H1 (cell line): ENCODE measurements around the gene A3GALT2. TPM values are rescaled to one million over a fixed set of nuclear protein-coding genes. Genes with fewer than 3 reads are reported as not detected.

Experiments
- CTCF ChIA-PET: fragments of 300-600 bp; sonication (Branson Sonifier 250); formaldehyde crosslinking; loops from one replicate; lab custom pipeline; 2021; ENCODE audit not compliant: partially characterized antibody; lab: Charles Lee
- POLR2A ChIA-PET: fragments of 300-600 bp; sonication (Branson Sonifier 250); formaldehyde crosslinking; loops from one replicate; lab custom pipeline; 2021; ENCODE audit warnings: inconsistent platforms; ENCODE audit not compliant: partially characterized antibody; lab: Charles Lee
- DNase-seq, 2 experiments: peaks; one replicate each; pipeline versions ENCODE4 v3.0.0 to v3.0.0-alpha.2; 2010 to 2022; ENCODE audit warnings: low spot score in 2 of 2, low read depth in 1 of 2, mixed read lengths in 1 of 2
- FAIRE-seq: peaks from 2 replicates; lab custom pipeline; 2011; peaks lifted over from hg19 to GRCh38; lab: Jason Lieb, UNC
- H2AFZ ChIP-seq: 2 replicates; pipeline ENCODE4 v1.8.1; 2012; ENCODE audit warnings: low read length, inconsistent platforms
- H2AK5ac ChIP-seq: 2 replicates; pipeline ENCODE4 v1.6.1; 2013; ENCODE audit warnings: low read depth, low read length
- H2BK120ac ChIP-seq: replicated peaks from 2 replicates; pipeline ENCODE3; 2013; ENCODE audit warnings: low read depth, low read length, inconsistent platforms
- H2BK12ac ChIP-seq: 2 replicates; pipeline ENCODE4 v1.6.1; 2013; ENCODE audit warnings: low read depth, low read length
- H2BK15ac ChIP-seq: 2 replicates; pipeline ENCODE4 v1.6.1; 2013; ENCODE audit warnings: low read length
- H2BK20ac ChIP-seq: 2 replicates; pipeline ENCODE4 v1.6.1; 2013; ENCODE audit warnings: low read length
- H2BK5ac ChIP-seq: 2 replicates; pipeline ENCODE4 v1.6.1; 2013; ENCODE audit warnings: low read depth, low read length
- H3K14ac ChIP-seq: 2 replicates; pipeline ENCODE4 v1.6.1; 2013; ENCODE audit warnings: inconsistent platforms; ENCODE audit not compliant: insufficient read length
- H3K18ac ChIP-seq: 2 replicates; pipeline ENCODE4 v1.6.1; 2013; ENCODE audit warnings: low read length; ENCODE audit errors: extremely low read depth
- H3K23ac ChIP-seq: 2 replicates; pipeline ENCODE4 v1.6.1; 2013; ENCODE audit warnings: inconsistent platforms; ENCODE audit not compliant: insufficient read length
- H3K23me2 ChIP-seq: 2 replicates; pipeline ENCODE4 v1.6.1; 2013; ENCODE audit warnings: low read depth, low read length
- H3K27ac ChIP-seq: 2 replicates; pipeline ENCODE4 v1.6.1; 2011; ENCODE audit warnings: low read depth, low read length, inconsistent platforms
- H3K27me3 ChIP-seq, 4 experiments: replicated peaks in 1 of 4; 1 replicate in 1 of 4; 2 replicates in 3 of 4; pipeline versions ENCODE4 v1.6.1 to v1.8.1; 2011 to 2013; ENCODE audit warnings: low read length in 3 of 4, mild to moderate bottlenecking in 3 of 4, inconsistent platforms in 2 of 4, mixed read lengths in 2 of 4, moderate library complexity in 1 of 4; ENCODE audit not compliant: control insufficient read depth in 3 of 4, insufficient read depth in 3 of 4; ENCODE audit errors: extremely low read depth in 1 of 4
- H3K36me3 ChIP-seq, 4 experiments: 2 replicates each; pipeline versions ENCODE4 v1.6.1 to v1.8.1; 2011 to 2013; ENCODE audit warnings: mild to moderate bottlenecking in 4 of 4, low read length in 3 of 4, moderate library complexity in 2 of 4, control low read depth in 1 of 4, inconsistent platforms in 1 of 4; ENCODE audit not compliant: insufficient read depth in 4 of 4, control insufficient read depth in 2 of 4
- H3K4ac ChIP-seq: replicated peaks from 2 replicates; pipeline ENCODE3; 2013; ENCODE audit warnings: low read length, low read depth, mixed read lengths, inconsistent platforms; ENCODE audit not compliant: insufficient read length
- H3K4me1 ChIP-seq, 4 experiments: replicated peaks in 1 of 4; 1 replicate in 1 of 4; 2 replicates in 3 of 4; pipeline versions ENCODE4 v1.6.1 to v1.8.1; 2011 to 2013; ENCODE audit warnings: low read length in 3 of 4, inconsistent platforms in 2 of 4, mixed read lengths in 1 of 4; ENCODE audit not compliant: insufficient read depth in 4 of 4, control insufficient read depth in 3 of 4
- H3K4me2 ChIP-seq, 2 experiments: 2 replicates each; pipeline versions ENCODE4 v1.6.1 to v1.8.1; 2011 to 2013; ENCODE audit warnings: low read depth in 2 of 2, low read length in 2 of 2, control low read depth in 1 of 2, inconsistent platforms in 1 of 2, mild to moderate bottlenecking in 1 of 2; ENCODE audit not compliant: insufficient read depth in 1 of 2
- H3K4me3 ChIP-seq, 4 experiments: fragments of 200-600, 300-600 bp in 1 of 4; sonication (generic), shearing (Covaris generic), sonication (Bioruptor Twin) in 1 of 4; 2 replicates each; pipeline versions ENCODE4 v1.5.1 to v1.8.1; 2011 to 2016; ENCODE audit warnings: low read length in 4 of 4, low read depth in 3 of 4, control low read depth in 2 of 4, inconsistent platforms in 2 of 4, mild to moderate bottlenecking in 2 of 4, mixed read lengths in 1 of 4, moderate library complexity in 1 of 4; ENCODE audit not compliant: insufficient read depth in 2 of 4; ENCODE audit errors: extremely low read depth in 1 of 4
- H3K56ac ChIP-seq: replicated peaks from 2 replicates; pipeline ENCODE3; 2013; ENCODE audit warnings: low read depth, mild to moderate bottlenecking, mixed read lengths, low read length, inconsistent platforms; ENCODE audit not compliant: insufficient read length
- H3K79me1 ChIP-seq: 2 replicates; pipeline ENCODE4 v1.6.1; 2013; ENCODE audit warnings: low read depth, low read length, control low read depth
- H3K79me2 ChIP-seq, 2 experiments: 2 replicates each; pipeline versions ENCODE4 v1.6.1 to v1.8.1; 2012 to 2013; ENCODE audit warnings: low read length in 2 of 2, mild to moderate bottlenecking in 2 of 2, inconsistent platforms in 1 of 2; ENCODE audit not compliant: insufficient read depth in 2 of 2, control insufficient read depth in 1 of 2
- H3K9ac ChIP-seq, 4 experiments: replicated peaks in 1 of 4; 1 replicate in 1 of 4; 2 replicates in 3 of 4; pipeline versions ENCODE4 v1.6.1 to v1.8.1; 2011 to 2013; ENCODE audit warnings: low read depth in 3 of 4, low read length in 3 of 4, control low read depth in 2 of 4, mild to moderate bottlenecking in 2 of 4, moderate library complexity in 2 of 4, inconsistent platforms in 1 of 4; ENCODE audit errors: extremely low read depth in 1 of 4
- H3K9me3 ChIP-seq, 2 experiments: 2 replicates each; pipeline versions ENCODE4 v1.6.1 to v1.8.1; 2012 to 2013; ENCODE audit warnings: mild to moderate bottlenecking in 2 of 2, moderate library complexity in 2 of 2, control low read depth in 1 of 2, inconsistent platforms in 1 of 2, low read depth in 1 of 2, low read length in 1 of 2, mixed read lengths in 1 of 2; ENCODE audit not compliant: insufficient read depth in 2 of 2
- H4K20me1 ChIP-seq, 2 experiments: replicated peaks in 1 of 2; 2 replicates each; pipeline versions ENCODE3 to v1.8.1; 2011 to 2013; ENCODE audit warnings: inconsistent platforms in 2 of 2, low read length in 2 of 2, mild to moderate bottlenecking in 1 of 2; ENCODE audit not compliant: insufficient read depth in 2 of 2, control insufficient read depth in 1 of 2
- H4K5ac ChIP-seq: 2 replicates; pipeline ENCODE4 v1.6.1; 2013; ENCODE audit warnings: low read length, low read depth, mixed read lengths, inconsistent platforms; ENCODE audit not compliant: insufficient read length
- H4K8ac ChIP-seq: 2 replicates; pipeline ENCODE4 v1.8.0; 2013; ENCODE audit warnings: mild to moderate bottlenecking, moderate library complexity, low read length, inconsistent platforms; ENCODE audit not compliant: insufficient read depth; ENCODE audit errors: extremely low read depth
- H4K91ac ChIP-seq: replicated peaks from 2 replicates; pipeline ENCODE3; 2013; ENCODE audit warnings: low read length, mixed read lengths, inconsistent platforms; ENCODE audit not compliant: insufficient read length
- ASH2L ChIP-seq: fragments of 200-600, 300-600 bp; sonication (generic); IDR thresholded peaks from one replicate; pipeline ENCODE4 v1.7.1; 2017; ENCODE audit warnings: low read length
- BCL11A ChIP-seq, 2 experiments: IDR thresholded peaks; one replicate each; pipeline ENCODE4 v1.6.1; 2011; ENCODE audit warnings: low read depth in 2 of 2, low read length in 2 of 2, mild to moderate bottlenecking in 2 of 2
- BRCA1 ChIP-seq: IDR thresholded peaks from 2 replicates; pipeline ENCODE4 v1.6.1; 2012; ENCODE audit warnings: low read depth, low read length, improper control_type of control experiment
- CBX5 ChIP-seq: fragments of 300-800, 300-1000 bp; sonication (generic); IDR thresholded peaks from 2 replicates; pipeline ENCODE4 v1.7.1; 2016; ENCODE audit warnings: antibody characterized with exemption, low read length, low read depth
- CEBPB ChIP-seq: IDR thresholded peaks from 2 replicates; pipeline ENCODE4 v1.6.1; 2012; ENCODE audit warnings: low read depth, low read length
- EGR1 ChIP-seq: IDR thresholded peaks from 2 replicates; pipeline ENCODE4 v1.6.1; 2011; ENCODE audit warnings: low read depth, low read length, borderline replicate concordance
- EP300 ChIP-seq, 2 experiments: IDR thresholded peaks; 1 replicate in 1 of 2; 2 replicates in 1 of 2; pipeline ENCODE4 v1.6.1; 2011 to 2012; ENCODE audit warnings: low read depth in 2 of 2, low read length in 2 of 2, mild to moderate bottlenecking in 2 of 2, borderline replicate concordance in 1 of 2, inconsistent platforms in 1 of 2, moderate library complexity in 1 of 2
- HDAC6 ChIP-seq: IDR thresholded peaks from one replicate; pipeline ENCODE4 v1.7.1; 2012; ENCODE audit warnings: low read depth, mild to moderate bottlenecking, inconsistent platforms, low read length, moderate library complexity
- KDM5A ChIP-seq: fragments of 200-600 bp; IDR thresholded peaks from 2 replicates; pipeline ENCODE4 v1.7.1; 2012; ENCODE audit warnings: mild to moderate bottlenecking, low read length, inconsistent platforms, mixed read lengths
- PHF8 ChIP-seq: fragments of 200-600 bp; sonication (generic); conservative IDR thresholded peaks from 2 replicates; pipeline ENCODE4 v1.7.1; 2012; ENCODE audit warnings: low read depth, mild to moderate bottlenecking, inconsistent platforms, low read length, moderate library complexity
- RAD21 ChIP-seq, 2 experiments: IDR thresholded peaks in 1 of 2; conservative IDR thresholded peaks in 1 of 2; 2 replicates each; pipeline ENCODE4 v1.6.1; 2011; ENCODE audit warnings: low read depth in 2 of 2, low read length in 2 of 2, improper control_type of control experiment in 1 of 2, inconsistent platforms in 1 of 2, mild to moderate bottlenecking in 1 of 2, moderate library complexity in 1 of 2
- SAP30 ChIP-seq: fragments of 300-600 bp; sonication (generic); IDR thresholded peaks from 2 replicates; pipeline ENCODE4 v1.7.1; 2012; ENCODE audit warnings: low read length, moderate library complexity, mild to moderate bottlenecking, inconsistent platforms; ENCODE audit not compliant: insufficient read depth, insufficient replicate concordance
- WGBS, 2 experiments: shearing (Covaris generic) in 1 of 2; methylation state at CpG; one replicate each; pipeline versions ENCODE4 v1.1.6 to v1.1.7; 2013 to 2015; ENCODE audit warnings: low lambda C conversion rate in 2 of 2, mixed read lengths in 2 of 2, inconsistent platforms in 1 of 2, low coverage in 1 of 2, missing lambda C conversion rate in 1 of 2; ENCODE audit not compliant: insufficient replicate concordance in 2 of 2, insufficient coverage in 1 of 2, insufficient read length in 1 of 2; ENCODE audit errors: extremely low coverage in 1 of 2, missing lambda C conversion rate in 1 of 2; 5-methylcytosine and 5-hydroxymethylcytosine counted together
- polyA plus RNA-seq, 7 experiments: library from polyadenylated mRNA; depleted of rRNA in 3 of 7; stranded (reverse) in 5 of 7; unstranded in 2 of 7; fragments of >200 nt in 5 of 7; fragments of 200-250 nt in 2 of 7; gene quantifications; 1 replicate in 5 of 7; 2 replicates in 1 of 7; 4 replicates in 1 of 7; pipeline versions ENCODE4 v1.2.1 to v1.2.3, GENCODE V29; 2011 to 2013; ENCODE audit warnings: missing spikeins in 2 of 7, mixed read lengths in 2 of 7
- total RNA-seq: library from RNA; stranded (reverse); fragmentation: NEBNext Ultra II Directional; extraction: Animal tissue kit (Norgen Biotek cat#: 25700); gene quantifications from 2 replicates; pipeline ENCODE4 v1.2.1, GENCODE V29; 2021

Gene A3GALT2
- total and polyA plus RNA-seq, 2 of the 8 experiments (the other 6 are each of a cell fraction or from before 2014, with no cell fraction given), result not detected

DNA sequence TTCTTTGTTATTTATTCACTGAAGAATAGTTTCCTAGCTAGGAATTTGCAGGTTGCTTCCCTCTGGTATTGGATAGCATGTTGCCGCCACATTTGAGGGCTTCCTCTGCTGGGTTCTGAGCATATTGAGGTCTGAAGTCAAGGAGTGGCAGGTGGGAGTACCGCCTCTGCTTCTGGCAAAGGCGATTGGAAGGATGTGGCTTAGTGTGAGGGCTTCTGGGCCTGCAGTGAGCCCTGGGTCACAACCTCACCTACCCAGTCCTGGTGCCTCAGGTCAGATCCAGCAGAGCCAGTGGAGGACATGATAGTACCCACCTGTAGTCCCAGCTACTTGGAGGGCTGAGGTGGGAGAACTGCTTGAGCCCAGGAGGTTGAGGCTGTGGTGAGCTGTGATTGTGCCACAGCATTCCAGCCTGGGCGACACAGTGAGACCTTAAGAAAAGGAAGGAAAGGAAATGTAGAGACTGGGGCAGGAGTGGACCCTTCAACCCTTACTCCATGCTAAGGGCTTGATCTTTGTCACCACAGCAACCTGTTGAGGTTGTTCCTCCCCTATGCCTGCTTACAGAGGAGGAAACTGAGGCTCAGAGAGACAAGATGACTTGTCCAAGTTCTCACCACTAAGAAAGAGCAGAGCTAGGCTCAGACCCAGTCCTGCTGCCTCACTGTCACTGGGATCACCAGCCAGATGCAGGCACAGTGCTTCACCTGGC is 22.8 kb downstream of the A3GALT2 start:
- Histone ChIP-seq H3K36me3 (peaks cover 0 to 12% (median 6%) of the 10 kb centered on the region in 4 experiments; a peak in 7 of 8 replicates), H2AFZ (no peak overlapping the region), H2BK120ac (no peak overlapping the region), H3K4me2 (no peak overlapping the region), H3K18ac (no peak overlapping the region), H3K27me3 (0 out of 7 replicates have a peak, but pooled peaks cover 0 to 4% (median 0%) of the 10 kb centered on the region in 4 experiments), H3K9me3 (no peaks in the 10 kb centered on the region), H3K56ac (no peak overlapping the region), H4K20me1 (peaks cover 2 to 8% of the 10 kb centered on the region in 2 experiments), H4K8ac (no peak overlapping the region), H3K14ac (no peak overlapping the region), H3K27ac (no peak overlapping the region), H2BK12ac (no peak overlapping the region), H2AK5ac (no peak overlapping the region), H3K79me1 (0 out of 2 replicates have a peak, but pooled peaks cover 3% of the 10 kb centered on the region), H2BK20ac (no peak overlapping the region), H2BK15ac (no peak overlapping the region), H3K4me1 (peaks cover 0 to 8% (median 0%) of the 10 kb centered on the region in 4 experiments; a peak in 3 of 7 replicates), H3K23ac (no peak overlapping the region), H3K23me2 (no peaks in the 10 kb centered on the region), H3K9ac (no peak overlapping the region), H3K79me2 (no peaks in the 10 kb centered on the region), H4K91ac (peak overlapping the region; percentile 10), H2BK5ac (no peak overlapping the region), H4K5ac (no peak overlapping the region), H3K4me3 (no peak overlapping the region), H3K4ac (no peak overlapping the region)
- no peak for DNase-seq
- WGBS, 2 experiments, result 78% methylated on average over 4 of the region's 4 CpGs; no CpG with 5 or more reads in 1 of the 2 experiments
- ChIA-PET CTCF (interaction anchor here (0.6 to 7.8 kb wide), 52 partner anchors 9 to 367 kb away, joined by 3 to 180 read pairs (median 4); partner anchors contain the start of genes A3GALT2 and ZSCAN20), POLR2A (interaction anchor here (0.6 kb wide), 1 partner anchor 161 kb away, joined by 3 read pairs; no protein-coding TSS in a partner anchor)
- no peak for FAIRE-seq
- TF ChIP-seq ASH2L (no peak), HDAC6 (no peak), EP300 (IDR thresholded peaks at IDR 0.05; ENCODE audit: borderline replicate concordance in 1 of 2, low read depth in 2 of 2, low read length in 2 of 2) (no peak), EGR1 (no peak), CBX5 (no peak), BCL11A (IDR thresholded peaks at IDR 0.05; ENCODE audit: low read depth in 2 of 2, low read length in 2 of 2) (no peak), SAP30 (no peak), KDM5A (no peak), PHF8 (no peak), RAD21 (IDR thresholded peaks at IDR 0.05 in 1 of 2, conservative IDR thresholded peaks at IDR 0.05 in 1 of 2; ENCODE audit: low read depth in 2 of 2, low read length in 2 of 2) (no peak), BRCA1 (no peak), CEBPB (no peak)
